Measurements from ENCODE around the gene NETO2. TPM values are rescaled to one million over a fixed set of nuclear protein-coding genes. Genes with fewer than 3 reads are reported as not detected.

NETO2 gene
- total RNA-seq, 2 donors from 2014 or later: 3.0 to 3.1 TPM

DNA sequence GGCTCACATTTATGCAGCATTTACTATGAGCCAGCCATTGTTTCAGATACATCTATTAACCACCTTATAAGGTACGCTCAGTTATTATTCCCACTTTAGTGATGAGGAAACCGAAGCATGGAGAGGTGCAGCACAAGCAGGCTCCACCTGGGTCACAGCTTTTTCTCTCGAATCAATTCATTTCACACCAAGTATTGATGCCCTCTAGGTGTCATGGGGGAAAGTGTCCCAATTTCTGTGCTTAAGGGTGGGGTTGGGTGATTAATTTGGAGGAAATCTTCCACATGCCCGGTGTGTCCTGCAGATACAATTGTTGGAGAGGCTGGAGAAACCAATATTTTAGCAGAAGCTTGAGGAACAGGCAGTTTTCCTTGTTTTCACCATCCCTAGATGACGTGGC lies 107.5 kb downstream of the NETO2 start:
- Histone ChIP-seq H3K27me3 (no peaks in the 10 kb centered on the region), H3K36me3 (replicated peaks in 1 of 2; ENCODE audit: insufficient read depth in 1 of 2, low read depth in 2 of 2) (no peaks in the 10 kb centered on the region), H3K27ac (no peak overlapping the region), H3K9me3 (no peaks in the 10 kb centered on the region), H3K4me3 (no peak overlapping the region), H3K4me1 (peaks cover 5% of the 10 kb centered on the region)
- WGBS, 2 donors: 78 to 84% methylated on average over 5 of the region's 5 CpGs
- intact Hi-C loops (cut with DNase I): no loop called here
- DNase-seq (no peak), ATAC-seq (no peak)
- TF ChIP-seq POLR2A (IDR thresholded peaks at IDR 0.05): no peak
- no peak for TF ChIP-seq CTCF (IDR thresholded peaks at IDR 0.05)

DNA sequence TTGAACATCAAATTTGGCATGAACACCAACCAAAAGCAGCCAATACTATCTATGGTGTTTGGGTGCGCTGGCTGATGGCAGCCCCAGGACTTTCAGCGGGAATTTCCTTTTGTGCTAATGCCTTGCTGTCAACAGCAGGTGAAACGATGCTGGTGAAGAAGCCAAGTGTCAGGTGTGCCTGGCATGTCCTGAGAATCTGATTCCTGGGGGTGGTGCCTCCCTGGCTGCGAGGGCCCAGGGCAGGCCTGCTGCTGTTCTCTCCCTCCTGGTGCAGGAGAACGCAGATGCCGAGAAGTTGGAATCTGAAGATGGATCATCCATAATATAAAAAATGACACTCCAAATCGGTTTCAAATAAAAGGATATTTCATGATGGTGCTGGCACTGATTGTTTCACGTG lies 108.3 kb downstream of the NETO2 start:
- 69 to 73% methylated on average over 8 of the region's 8 CpGs for WGBS, 2 donors
- TF ChIP-seq POLR2A (IDR thresholded peaks at IDR 0.05) (no peak), CTCF (IDR thresholded peaks at IDR 0.05) (no peak)
- H3K36me3 ChIP-seq (replicated peaks in 1 of 2; ENCODE audit: insufficient read depth in 1 of 2, low read depth in 2 of 2): no peaks in the 10 kb centered on the region
- DNase-seq (no peak), ATAC-seq (no peak)
- H3K4me3 ChIP-seq: no peak overlapping the region
- peaks cover 5% of the 10 kb centered on the region for H3K4me1 ChIP-seq
- no peaks in the 10 kb centered on the region for H3K9me3 ChIP-seq
- H3K27ac ChIP-seq: no peak overlapping the region
- intact Hi-C loops (cut with DNase I): no loop called here
- H3K27me3 ChIP-seq: no peaks in the 10 kb centered on the region

DNA sequence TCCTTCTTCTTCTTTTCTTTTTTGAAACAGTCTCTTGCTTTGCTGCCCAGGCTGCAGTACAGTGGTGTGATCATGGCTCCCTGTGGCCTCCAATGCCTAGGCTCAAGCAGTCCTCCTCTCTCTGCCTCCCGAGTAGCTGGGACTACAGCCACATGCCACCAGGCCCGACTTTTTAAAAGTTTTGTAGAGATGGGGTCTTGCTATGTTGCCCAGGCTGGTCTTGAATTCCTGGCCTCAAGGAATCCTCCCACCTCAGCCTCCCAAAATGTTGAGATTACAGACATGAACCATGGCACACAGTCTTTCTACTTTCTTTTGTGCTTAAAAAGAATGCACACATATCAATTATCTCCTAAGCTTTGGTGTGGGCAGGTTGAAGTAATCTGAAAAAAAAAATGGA lies 109.3 kb downstream of the NETO2 start:
- no peaks in the 10 kb centered on the region for H3K9me3 ChIP-seq

DNA sequence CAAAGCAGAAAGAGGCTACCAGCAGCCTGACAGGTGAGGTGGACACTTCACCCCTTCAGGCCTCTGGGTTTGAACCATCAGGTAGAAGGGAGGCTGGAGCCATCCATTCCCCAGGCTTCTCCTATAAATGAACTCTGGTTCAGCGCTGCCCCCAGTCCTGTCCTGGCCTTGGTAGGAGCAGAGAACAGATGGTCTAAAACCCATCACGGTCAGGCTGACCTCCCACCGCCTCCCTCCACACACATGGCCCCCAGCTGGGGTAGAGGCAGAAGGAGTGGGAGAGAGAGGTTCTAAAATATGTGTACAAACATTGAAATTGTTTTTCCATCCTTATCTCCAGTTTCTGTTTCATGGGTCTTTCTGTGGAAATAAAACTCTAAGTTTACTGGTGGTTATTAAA lies 110.6 kb downstream of the NETO2 start:
- Histone ChIP-seq H3K36me3 (replicated peaks in 1 of 2; ENCODE audit: insufficient read depth in 1 of 2, low read depth in 2 of 2) (no peaks in the 10 kb centered on the region), H3K27me3 (no peaks in the 10 kb centered on the region), H3K4me1 (peaks cover 5% of the 10 kb centered on the region), H3K9me3 (no peaks in the 10 kb centered on the region), H3K4me3 (no peak overlapping the region), H3K27ac (no peak overlapping the region)
- ATAC-seq: no peak
- TF ChIP-seq CTCF (IDR thresholded peaks at IDR 0.05): no peak
- no peak for TF ChIP-seq POLR2A (IDR thresholded peaks at IDR 0.05)
- DNase-seq: no peak
- WGBS, 2 donors: 82 to 98% methylated on average over 3 of the region's 3 CpGs
- intact Hi-C loops (cut with DNase I): no loop called here

More for the DNA sequence above, 109.3 kb downstream of the NETO2 start:
- H3K36me3 ChIP-seq (replicated peaks in 1 of 2; ENCODE audit: insufficient read depth in 1 of 2, low read depth in 2 of 2): no peaks in the 10 kb centered on the region
- ATAC-seq (no peak), DNase-seq (no peak)
- no peak overlapping the region for H3K4me3 ChIP-seq
- H3K27ac ChIP-seq: no peak overlapping the region
- TF ChIP-seq CTCF (IDR thresholded peaks at IDR 0.05): no peak
- TF ChIP-seq POLR2A (IDR thresholded peaks at IDR 0.05): no peak
- WGBS, 2 donors: 65 to 89% methylated on average over 2 of the region's 2 CpGs
- H3K4me1 ChIP-seq: peaks cover 5% of the 10 kb centered on the region
- intact Hi-C loops (cut with DNase I): no loop called here
- H3K27me3 ChIP-seq: no peaks in the 10 kb centered on the region

GRCh38 chr16:47029724-47030123 lies 114.0 kb downstream of the NETO2 start:
- intact Hi-C loops (cut with DNase I): no loop called here
- no peak overlapping the region for H3K27ac ChIP-seq

More at GRCh38 chr16:47029724-47030123, 114.0 kb downstream of the NETO2 start:
- H3K27me3 ChIP-seq: no peaks in the 10 kb centered on the region
- H3K36me3 ChIP-seq (replicated peaks in 1 of 2; ENCODE audit: insufficient read depth in 1 of 2, low read depth in 2 of 2): no peaks in the 10 kb centered on the region
- H3K9me3 ChIP-seq: no peaks in the 10 kb centered on the region
- no peak for TF ChIP-seq CTCF (IDR thresholded peaks at IDR 0.05)
- no peak for TF ChIP-seq POLR2A (IDR thresholded peaks at IDR 0.05)
- 84 to 94% methylated on average over 2 to 3 of the region's 3 CpGs for WGBS, 2 donors
- no peak for ATAC-seq
- no peak overlapping the region for H3K4me3 ChIP-seq
- DNase-seq: no peak
- H3K4me1 ChIP-seq: no peaks in the 10 kb centered on the region
